TTC549 (cell line): ENCODE measurements around the gene ENAM.

Experiments
- FAIRE-seq: peaks from 2 replicates; lab custom pipeline; 2012; peaks lifted over from hg19 to GRCh38; lab: Jason Lieb, UNC

ENAM gene

GRCh38 chr4:70628444-70628843 lies at the start of gene ENAM:
Gene ENAM (plus strand): TSS chr4:70628744. CDS start chr4:70629501, 757 bp downstream.
- no peak for FAIRE-seq

- no peak for FAIRE-seq
These were observed 46.6 kb upstream of the ENAM start for GRCh38 chr4:70581980-70582379.

GRCh38 chr4:70583952-70584834 lies 44.4 kb upstream of the ENAM start:
- no peak for FAIRE-seq

GRCh38 chr4:70586841-70587240 lies 41.7 kb upstream of the ENAM start:
- FAIRE-seq: no peak

- no peak for FAIRE-seq
These were observed 38.8 kb upstream of the ENAM start for GRCh38 chr4:70589785-70590184.

- FAIRE-seq: no peak
These were observed 36.5 kb upstream of the ENAM start, which contains the start of gene AMBN for GRCh38 chr4:70591955-70592582. Gene AMBN (plus strand): TSS chr4:70592256. CDS start chr4:70592359, 103 bp downstream.

- no peak for FAIRE-seq
These were observed 34.3 kb upstream of the ENAM start for GRCh38 chr4:70594196-70594595.

GRCh38 chr4:70600305-70600704 lies 28.2 kb upstream of the ENAM start:
- no peak for FAIRE-seq

GRCh38 chr4:70600977-70601376 lies 27.6 kb upstream of the ENAM start:
- no peak for FAIRE-seq

GRCh38 chr4:70601422-70602039 lies 27.0 kb upstream of the ENAM start:
- FAIRE-seq: no peak

GRCh38 chr4:70603856-70604255 lies 24.7 kb upstream of the ENAM start:
- FAIRE-seq: no peak

- FAIRE-seq: no peak
These were observed 22.1 kb upstream of the ENAM start for GRCh38 chr4:70606459-70606858.

GRCh38 chr4:70607334-70607853 lies 21.1 kb upstream of the ENAM start:
- FAIRE-seq: no peak

GRCh38 chr4:70608324-70608723 lies 20.2 kb upstream of the ENAM start:
- FAIRE-seq: no peak

- no peak for FAIRE-seq
These were observed 15.0 kb upstream of the ENAM start for GRCh38 chr4:70613306-70614183.

- FAIRE-seq: no peak
These were observed 14.4 kb upstream of the ENAM start for GRCh38 chr4:70614184-70614555.

GRCh38 chr4:70619288-70619687 lies 9.3 kb upstream of the ENAM start:
- no peak for FAIRE-seq

- FAIRE-seq: no peak
These were observed 8.8 kb upstream of the ENAM start for GRCh38 chr4:70619778-70620177.

GRCh38 chr4:70623323-70623722 lies 5.2 kb upstream of the ENAM start:
- no peak for FAIRE-seq

- no peak for FAIRE-seq
These were observed 4.2 kb upstream of the ENAM start for GRCh38 chr4:70624226-70624793.

- no peak for FAIRE-seq
These were observed 924 bp upstream of the ENAM start for GRCh38 chr4:70627620-70628019.
